GM20000 (cell line): Measurements from ENCODE around the gene C12orf75.
A peak's percentile ranks its signal among the peaks of the same experiment; 100 is the strongest.

Experiments used
- DNase-seq: peaks from one replicate; pipeline ENCODE4 v3.0.0; 2012; ENCODE audit warnings: low spot score
- CTCF ChIP-seq: IDR thresholded peaks from 2 replicates; pipeline ENCODE4 v1.5.1; 2012; ENCODE audit warnings: mild to moderate bottlenecking, control low read depth; ENCODE audit errors: extremely low read depth, missing control alignments

The C12orf75 gene

DNA sequence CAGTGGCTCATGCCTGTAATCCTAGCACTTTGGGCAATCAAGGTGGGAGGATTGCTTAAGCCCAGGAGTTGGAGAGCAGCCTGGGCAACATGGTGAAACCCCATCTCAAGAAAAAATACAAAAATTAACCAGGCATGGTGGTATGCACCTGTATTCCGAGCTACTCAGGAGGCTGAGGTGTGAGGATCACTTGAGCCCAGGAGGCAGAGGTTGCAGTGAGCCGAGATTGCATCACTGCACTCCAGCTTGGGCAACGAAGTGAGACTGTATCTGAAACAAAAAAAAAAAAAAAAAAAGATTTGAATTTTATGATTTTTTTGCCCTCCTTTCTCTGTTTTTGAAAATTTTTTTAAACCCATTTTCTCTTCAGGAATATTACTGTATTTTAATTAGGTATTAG is 17.7 kb downstream of the C12orf75 start:
- no peak for TF ChIP-seq CTCF

GRCh38 chr12:105348561-105348960 is 18.1 kb downstream of the C12orf75 start:
- no peak for DNase-seq
- no peak for TF ChIP-seq CTCF

More for the DNA sequence above, 17.7 kb downstream of the C12orf75 start:
- no peak for DNase-seq

- no peak for DNase-seq
- TF ChIP-seq CTCF: no peak
These were observed 18.6 kb downstream of the C12orf75 start for GRCh38 chr12:105349138-105349537.

DNA sequence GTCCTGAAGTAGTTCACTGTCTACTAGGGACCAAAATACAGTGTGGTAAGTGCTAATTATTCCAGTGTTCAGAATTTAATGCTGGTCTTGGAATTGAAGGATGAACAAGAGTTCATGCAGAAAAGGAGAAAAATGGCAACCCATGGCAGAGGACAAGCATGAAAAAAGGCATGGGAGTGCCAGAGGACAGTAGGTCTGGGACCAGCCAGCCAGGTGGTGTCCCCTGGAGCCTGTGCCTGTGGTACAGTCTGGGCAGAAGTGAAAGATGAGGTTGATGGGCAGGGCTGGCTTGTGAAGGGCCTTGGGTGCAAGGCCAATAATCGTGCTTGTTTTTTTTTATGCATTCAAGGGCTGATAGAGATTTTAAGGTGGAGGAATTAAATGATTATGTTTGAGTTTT is 21.0 kb downstream of the C12orf75 start:
- TF ChIP-seq CTCF: no peak
- DNase-seq: no peak

- DNase-seq: peak; percentile 68
- no peak for TF ChIP-seq CTCF
These were observed 21.6 kb downstream of the C12orf75 start for GRCh38 chr12:105352052-105352451.

GRCh38 chr12:105352940-105353635 is 22.6 kb downstream of the C12orf75 start:
- TF ChIP-seq CTCF: no peak
- DNase-seq: no peak

GRCh38 chr12:105355752-105356151 is 25.3 kb downstream of the C12orf75 start:
- DNase-seq: no peak
- TF ChIP-seq CTCF: no peak
